ENCODE measurements around the gene ARVCF.

ARVCF gene

DNA sequence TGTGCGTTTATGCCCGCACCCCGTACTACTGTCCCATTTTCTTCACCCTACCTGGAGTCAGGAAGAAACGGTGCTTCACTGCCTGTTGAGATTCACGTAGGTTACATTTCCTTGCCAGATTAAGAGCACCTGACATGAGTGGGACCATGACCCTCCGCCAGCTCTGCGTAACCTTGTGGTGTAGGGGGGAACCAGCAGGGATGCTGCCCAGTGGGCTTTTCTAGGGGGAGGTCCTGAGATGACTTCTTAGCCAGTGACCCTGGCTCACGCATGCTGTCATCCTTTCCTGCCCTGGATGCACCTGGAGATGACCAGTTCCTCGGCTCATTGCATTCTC, 967 bp upstream of the ARVCF start:
- no peak for DNase-seq (ENCODE audit: low read depth, low spot score)

- no peak for DNase-seq (ENCODE audit: low read depth, low spot score)
Observed at GRCh38 chr22:20015971-20016733, 471 bp downstream of the ARVCF start.

DNA sequence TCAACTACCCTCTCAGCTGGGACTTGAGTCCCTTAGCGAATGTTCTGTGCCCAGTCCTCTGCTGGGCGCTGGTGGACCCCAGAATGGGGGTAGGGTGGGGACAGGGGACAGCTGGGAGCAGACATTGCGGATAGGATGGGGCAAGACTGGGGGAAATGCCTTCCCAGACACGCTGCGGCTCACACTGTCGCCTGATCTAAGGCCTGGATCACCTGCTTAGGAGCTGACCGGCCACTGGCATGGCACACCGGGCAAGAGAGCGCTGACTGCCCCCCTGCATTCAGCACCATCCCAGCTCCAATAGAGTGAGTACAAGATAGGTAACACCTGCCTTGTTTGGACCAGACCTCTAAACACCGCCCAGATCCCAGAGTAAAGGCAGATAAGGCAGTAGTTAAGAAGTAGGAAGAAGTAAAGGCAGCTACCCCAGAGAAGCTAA, 1.4 kb downstream of the ARVCF start:
- DNase-seq (ENCODE audit: low read depth, low spot score), result no peak

DNA sequence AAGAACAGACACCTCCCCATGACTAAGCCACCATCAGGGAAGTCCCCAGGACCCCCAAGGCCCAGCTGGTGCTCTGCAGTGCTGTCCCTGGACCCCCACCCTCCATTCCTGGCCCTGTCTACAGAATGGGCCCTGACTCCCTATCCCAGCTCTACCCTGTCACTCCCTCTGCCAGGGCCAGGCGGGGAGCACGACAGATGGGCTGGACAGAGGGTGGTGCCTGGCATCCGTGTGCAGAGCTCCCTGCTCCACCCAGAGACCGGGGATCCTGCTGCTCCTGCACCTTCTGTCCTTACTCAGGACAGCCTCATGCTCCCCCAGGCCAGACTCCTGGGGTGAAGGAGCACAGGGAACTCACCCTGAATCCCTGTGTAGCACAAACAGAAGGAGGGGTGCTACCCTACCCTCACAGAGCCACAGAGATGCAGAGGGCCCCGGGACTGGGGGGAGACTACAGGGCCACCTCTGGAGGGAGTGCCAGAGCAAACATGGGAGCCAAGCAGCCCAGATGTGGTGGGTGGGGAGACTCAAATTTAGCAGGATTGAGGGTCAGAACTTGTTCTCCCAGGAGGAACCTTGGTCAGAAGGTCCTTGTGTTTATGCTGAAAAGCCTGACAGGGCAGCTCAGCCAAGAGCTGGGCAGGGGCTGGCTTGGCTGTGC, 2.0 kb downstream of the ARVCF start:
- DNase-seq (ENCODE audit: low read depth, low spot score), result no peak

DNA sequence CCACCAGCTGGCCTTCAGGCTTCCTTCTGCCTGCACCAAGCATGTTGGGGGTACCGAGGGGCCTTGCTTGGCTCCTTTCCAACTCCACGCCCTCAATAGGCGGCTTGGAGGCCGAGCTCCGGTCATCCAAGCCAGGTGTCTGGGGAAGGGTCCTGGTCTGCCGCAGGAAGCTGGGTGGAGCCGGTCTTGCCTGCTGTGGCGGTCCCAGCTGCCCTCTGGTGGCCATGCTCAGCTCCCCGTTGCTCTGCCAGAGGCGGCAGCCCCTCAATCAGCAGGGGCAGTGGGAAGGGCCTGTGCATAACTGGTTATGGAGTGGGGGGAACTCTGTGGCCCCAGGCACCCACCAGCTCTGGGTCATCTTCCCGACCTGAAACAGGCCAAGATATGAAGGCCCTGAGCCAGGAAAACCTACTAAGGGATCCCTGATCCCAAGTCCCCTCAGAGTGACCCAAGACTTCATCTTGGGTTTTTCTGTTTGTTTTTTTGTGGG, 3.2 kb downstream of the ARVCF start:
- no peak for DNase-seq (ENCODE audit: low read depth, low spot score)

DNA sequence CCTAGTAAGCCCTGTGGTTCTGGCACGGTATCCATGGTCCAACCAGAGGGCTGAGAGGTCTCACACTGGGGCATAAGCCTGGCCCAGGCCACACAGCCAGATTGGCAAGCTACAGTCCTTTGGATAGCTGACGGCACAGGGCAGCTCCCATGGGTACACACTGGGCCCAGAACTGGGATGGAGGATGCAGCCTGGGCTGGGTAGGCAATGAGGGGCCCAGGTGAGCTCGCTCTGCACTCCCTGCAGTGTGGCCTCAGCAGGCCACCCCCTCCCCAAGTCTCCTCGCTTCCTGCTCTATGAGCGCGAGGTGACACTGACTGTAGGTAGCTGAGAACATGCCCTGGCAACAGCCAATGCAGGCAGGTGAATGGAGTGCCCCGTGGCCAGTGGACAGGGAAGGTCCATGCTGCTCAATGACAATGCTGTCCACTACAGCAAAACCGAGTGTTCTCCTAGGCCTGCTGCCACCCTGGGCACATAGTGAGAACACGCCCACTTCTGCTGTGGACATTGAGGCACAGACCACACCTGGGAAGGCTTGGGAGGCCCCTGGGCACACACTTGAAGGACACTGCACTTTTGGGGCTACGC, 3.8 kb downstream of the ARVCF start:
- DNase-seq (ENCODE audit: low read depth, low spot score), result no peak

DNA sequence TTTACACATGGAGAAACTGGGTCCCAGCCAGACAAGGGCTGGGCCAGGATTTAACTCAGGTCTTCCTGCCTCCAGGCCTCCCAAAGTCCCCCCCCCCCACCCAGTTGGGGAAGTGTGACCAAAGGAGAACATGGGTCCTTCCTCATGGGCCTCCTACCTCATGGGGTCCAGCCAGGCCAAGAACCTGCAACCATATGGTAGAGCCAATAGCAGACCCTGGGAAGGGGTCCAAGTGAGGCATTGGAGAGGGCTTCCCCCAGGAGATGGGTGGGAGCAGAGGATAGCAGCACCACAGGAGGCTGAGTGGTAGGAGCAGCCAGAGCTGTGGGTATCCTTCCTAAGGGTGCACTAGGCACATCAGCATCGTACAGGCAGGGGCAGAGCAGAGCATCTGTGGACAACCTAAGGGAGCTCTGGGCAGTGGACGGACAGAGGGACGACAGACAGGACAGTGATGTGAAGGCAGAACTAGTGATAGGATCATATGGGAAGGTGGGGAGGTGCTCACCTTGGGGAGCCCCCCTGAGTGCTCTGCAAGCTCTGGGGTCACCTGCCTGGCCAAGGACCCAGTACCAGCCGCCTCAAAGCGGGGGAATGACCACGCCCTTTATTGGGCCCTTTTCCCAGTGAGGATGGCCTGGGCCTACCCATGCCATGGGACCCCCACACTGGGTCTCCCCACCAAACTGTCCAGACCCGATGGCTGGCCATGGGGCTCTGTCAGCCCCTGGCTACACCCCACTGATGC, 4.5 kb downstream of the ARVCF start:
- DNase-seq (ENCODE audit: low read depth, low spot score), result no peak

DNA sequence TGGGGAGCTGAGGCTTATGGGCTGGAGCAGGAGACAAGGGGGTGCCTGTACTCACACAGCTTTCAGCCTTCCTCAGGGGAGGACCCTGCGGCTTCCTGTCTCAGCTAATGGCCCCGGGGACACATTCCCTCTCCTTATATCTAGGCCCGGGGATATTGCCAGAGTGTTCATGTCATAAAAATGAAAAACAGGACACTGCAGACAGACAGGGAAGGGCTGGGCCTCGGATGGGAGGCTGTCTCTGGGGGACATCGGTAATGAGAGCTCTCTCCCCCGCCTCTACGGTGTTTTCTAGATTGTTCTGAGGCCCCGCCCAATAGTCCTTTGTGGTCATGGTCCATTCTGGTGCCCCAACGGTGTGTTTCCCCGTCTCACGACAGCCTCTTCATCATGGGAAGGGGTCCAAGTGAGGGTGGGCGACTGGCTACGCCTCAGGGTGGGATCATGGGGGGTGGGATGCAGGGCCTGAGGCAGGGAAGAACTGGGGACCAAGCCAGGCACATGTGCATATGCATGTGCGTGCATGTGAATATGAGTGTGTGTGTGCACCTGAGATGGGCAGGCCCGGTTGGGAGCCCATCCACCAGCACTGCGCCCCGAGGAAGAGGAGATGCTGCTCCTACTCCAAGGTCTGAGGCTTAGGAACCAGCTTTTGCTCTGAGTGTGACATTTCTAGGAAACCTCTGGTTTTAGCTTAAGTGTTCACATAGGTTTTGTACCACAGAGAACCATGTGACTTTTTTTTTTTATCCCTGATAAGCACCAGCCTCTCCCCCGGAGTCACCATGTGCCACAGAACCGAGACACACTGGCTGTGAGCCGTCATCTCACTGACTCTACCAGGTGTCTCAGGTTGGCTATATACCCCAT, 5.3 kb downstream of the ARVCF start:
- DNase-seq (ENCODE audit: low read depth, low spot score), result no peak

- DNase-seq (ENCODE audit: low read depth, low spot score), result no peak
Observed at GRCh38 chr22:20010307-20011122, 6.1 kb downstream of the ARVCF start.

DNA sequence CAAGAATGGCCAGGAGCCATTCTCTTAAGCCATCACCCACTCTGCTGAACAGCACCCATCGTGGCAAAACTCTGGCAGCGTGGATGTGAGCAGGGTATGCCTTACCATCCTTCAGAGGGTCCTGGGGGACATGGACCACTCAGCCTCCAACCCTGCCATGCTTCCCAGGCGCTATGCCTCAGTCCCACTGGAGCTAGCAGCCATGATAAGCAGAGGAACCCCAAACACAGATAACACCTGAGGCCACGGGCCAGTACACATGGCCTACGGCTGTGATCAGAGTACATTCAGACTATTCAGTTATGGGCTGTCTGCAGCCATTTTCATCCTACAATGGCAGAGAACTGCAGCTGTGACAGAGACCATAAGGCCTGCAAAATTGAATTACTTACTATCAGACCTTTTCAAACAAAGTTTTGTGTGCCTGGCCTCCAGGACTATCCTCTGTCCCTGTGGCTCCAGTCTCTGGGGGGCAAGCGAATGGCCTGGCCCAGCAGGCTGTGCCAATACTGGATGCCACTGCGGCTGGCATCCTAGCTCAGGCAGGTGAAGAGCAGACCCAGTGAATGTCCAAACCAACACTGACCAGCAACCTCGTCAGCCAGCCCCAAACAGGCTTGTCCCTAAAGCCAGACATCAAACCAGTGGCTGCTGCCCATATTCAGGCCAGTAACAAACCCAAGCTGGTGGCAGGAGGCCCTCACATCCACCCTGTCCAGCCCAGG, 6.9 kb downstream of the ARVCF start:
- DNase-seq (ENCODE audit: low read depth, low spot score), result no peak

DNA sequence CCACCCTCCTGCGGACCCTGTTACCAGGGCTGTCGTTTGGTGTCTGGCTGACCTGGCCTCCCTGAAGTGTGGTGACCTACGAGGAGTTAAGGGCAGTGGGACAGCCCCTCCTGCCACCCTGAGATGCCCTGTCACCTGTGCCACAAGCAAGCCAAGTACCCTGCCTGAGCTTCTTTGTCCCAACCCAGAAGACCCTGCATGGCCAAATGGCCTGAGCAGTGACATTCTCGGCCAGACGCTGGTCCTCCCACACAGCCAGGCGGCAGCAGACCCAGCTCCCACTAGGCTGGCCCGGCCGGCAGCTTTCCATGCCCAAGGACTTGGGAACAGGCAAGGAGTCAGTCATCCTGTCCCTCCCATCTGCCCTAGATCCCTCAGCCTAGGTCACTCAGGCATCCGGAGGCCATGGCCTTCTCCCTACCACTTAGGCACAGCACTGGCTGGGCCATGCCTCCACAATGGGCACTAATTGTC, 7.6 kb downstream of the ARVCF start:
- DNase-seq (ENCODE audit: low read depth, low spot score), result no peak

GRCh38 chr22:20008221-20008995, 8.2 kb downstream of the ARVCF start:
- DNase-seq (ENCODE audit: low read depth, low spot score), result no peak

DNA sequence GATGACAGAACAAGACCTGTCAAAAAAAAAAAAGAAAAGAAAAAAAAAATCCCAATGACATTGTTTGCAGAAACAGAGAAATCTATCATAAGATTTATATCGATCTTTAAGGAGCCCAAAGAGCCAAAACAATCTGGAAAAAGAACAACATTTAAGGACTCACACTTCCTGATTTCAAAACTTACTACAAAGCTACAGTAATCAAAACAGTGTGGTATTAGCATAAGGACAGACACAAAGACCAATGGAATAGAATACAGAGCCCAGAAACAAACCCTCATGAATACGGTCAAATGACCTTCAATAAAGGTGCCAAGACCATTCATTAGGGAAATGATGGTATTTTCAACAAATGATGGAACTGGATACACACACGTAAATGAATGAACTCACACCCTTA, 12.2 kb downstream of the ARVCF start:
- DNase-seq (ENCODE audit: low read depth, low spot score), result no peak

GRCh38 chr22:20003304-20003703, 13.3 kb downstream of the ARVCF start:
- no peak for DNase-seq (ENCODE audit: low read depth, low spot score)

DNA sequence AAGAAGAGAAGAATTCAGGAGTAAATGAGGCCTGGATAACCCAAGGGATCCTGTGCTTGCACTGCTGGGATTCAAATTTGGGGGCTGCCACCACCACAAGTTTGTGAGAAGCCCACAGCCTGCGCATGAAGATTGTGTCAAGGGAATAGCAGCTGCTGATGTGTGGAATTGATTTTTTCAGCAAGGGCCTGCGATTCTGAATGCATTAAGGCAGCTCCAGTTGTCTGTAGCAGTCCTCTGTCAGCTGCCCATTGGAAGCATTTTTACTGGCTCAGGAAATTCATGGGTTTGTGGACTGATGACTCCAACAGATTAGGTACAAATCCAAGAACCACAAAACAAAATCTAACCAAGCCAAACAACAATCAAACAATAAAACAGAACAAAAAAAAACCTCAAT, 14.0 kb downstream of the ARVCF start:
- no peak for DNase-seq (ENCODE audit: low read depth, low spot score)

DNA sequence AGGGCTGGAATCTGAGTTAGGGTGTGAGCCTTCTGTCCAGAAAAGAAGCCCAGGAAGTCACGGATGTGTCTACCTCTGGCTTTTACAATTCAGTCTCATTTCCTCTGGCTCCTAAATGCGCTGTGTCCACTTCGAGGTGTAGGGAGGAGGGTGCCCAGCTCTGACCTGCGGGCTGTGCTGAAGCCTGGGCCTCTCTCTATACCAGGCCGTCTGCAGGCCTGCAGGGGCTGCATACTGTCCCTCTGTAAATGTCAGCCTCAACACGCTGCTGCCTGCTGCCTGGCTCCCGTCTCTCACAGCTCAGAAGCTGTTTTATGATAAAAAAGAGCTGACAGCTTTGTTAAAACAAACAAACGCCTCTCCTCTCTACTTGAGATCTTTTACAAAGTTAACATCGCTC, 14.5 kb downstream of the ARVCF start:
- no peak for DNase-seq (ENCODE audit: low read depth, low spot score)

- no peak for DNase-seq (ENCODE audit: low read depth, low spot score)
Observed at GRCh38 chr22:20001082-20001638, 15.5 kb downstream of the ARVCF start.
